Spleen (tissue), 7 donors: ENCODE results near the gene NTRK2.

Source experiments
- CTCF ChIP-seq, 11 experiments: fragments of 200-600 bp in 7 of 11; fragments of 450-650 bp in 4 of 11; sonication (generic) in 4 of 11; IDR thresholded peaks in 8 of 11; conservative IDR thresholded peaks in 3 of 11; 1 replicate in 7 of 11; 2 replicates in 4 of 11; pipeline versions ENCODE4 v1.4.0 to v1.8.0; 2016 to 2021; ENCODE audit warnings: antibody characterized with exemption in 11 of 11, inconsistent platforms in 4 of 11, mild to moderate bottlenecking in 1 of 11
- POLR2A ChIP-seq, 3 donors: fragments of 450-650 bp; IDR thresholded peaks; one replicate each; pipeline ENCODE4 v1.5.1; 2017; ENCODE audit warnings: antibody characterized with exemption in 3 of 3, mild to moderate bottlenecking in 1 of 3
- POLR2AphosphoS5 ChIP-seq, 3 donors: sonication (generic); formaldehyde crosslinking; IDR thresholded peaks; one replicate each; pipeline ENCODE4 v1.5.1; 2017; ENCODE audit warnings: antibody characterized with exemption in 3 of 3
- donor health status: DM: no; HTN: no; CAD: no; lungs with moderate emphysema.
- donor health status: DM: no; HTN: no; CAD: no.
- donor health status: DM: no; HTN: no; CAD: no.

GRCh38 chr9:84922051-84922450, 252.5 kb downstream of the NTRK2 start:
- TF ChIP-seq POLR2A (IDR thresholded peaks at IDR 0.05) = no peak
- TF ChIP-seq CTCF (IDR thresholded peaks at IDR 0.05 in 8 of 11, conservative IDR thresholded peaks at IDR 0.05 in 3 of 11) = no peak
- TF ChIP-seq POLR2AphosphoS5 (IDR thresholded peaks at IDR 0.05) = no peak
